Coronary artery (tissue), 2 donors: ENCODE data around the gene DDX25.

ENCODE experiments used
- DNase-seq: peaks from one replicate; pipeline ENCODE4 v3.0.0-alpha.2; 2017; ENCODE audit warnings: low spot score
- H3K27ac ChIP-seq, 2 donors: fragments of 200-600 bp; sonication (generic); one replicate each; pipeline ENCODE4 v1.5.1; 2016 to 2019
- H3K4me3 ChIP-seq: fragments of 200-600 bp; sonication (generic); 2 replicates; pipeline ENCODE4 v1.5.1; 2016; ENCODE audit warnings: mild to moderate bottlenecking, moderate library complexity
- CTCF ChIP-seq: fragments of 200-600 bp; sonication (generic); IDR thresholded peaks from one replicate; pipeline ENCODE4 v1.5.1; 2019; ENCODE audit warnings: antibody characterized with exemption

Gene DDX25

GRCh38 chr11:125959931-125960330, 55.6 kb downstream of the DDX25 start:
- no peak overlapping the region for H3K27ac ChIP-seq
- no peak overlapping the region for H3K4me3 ChIP-seq
- TF ChIP-seq CTCF: no peak
- DNase-seq: no peak

GRCh38 chr11:125960771-125961170, 56.5 kb downstream of the DDX25 start:
- TF ChIP-seq CTCF: no peak
- no peak overlapping the region for H3K4me3 ChIP-seq
- DNase-seq: no peak
- H3K27ac ChIP-seq: no peak overlapping the region

GRCh38 chr11:125967515-125967914, 63.2 kb downstream of the DDX25 start:
- TF ChIP-seq CTCF: no peak
- Histone ChIP-seq H3K4me3 (no peak overlapping the region), H3K27ac (no peak overlapping the region)
- no peak for DNase-seq

GRCh38 chr11:125968354-125968753, 64.0 kb downstream of the DDX25 start:
- Histone ChIP-seq H3K27ac (no peak overlapping the region), H3K4me3 (no peak overlapping the region)
- TF ChIP-seq CTCF: no peak
- no peak for DNase-seq

GRCh38 chr11:125971618-125972017, 67.3 kb downstream of the DDX25 start:
- no peak overlapping the region for H3K27ac ChIP-seq

GRCh38 chr11:125974284-125974683, 70.0 kb downstream of the DDX25 start:
- Histone ChIP-seq H3K4me3 (no peak overlapping the region), H3K27ac (no peak overlapping the region)
- no peak for DNase-seq
- no peak for TF ChIP-seq CTCF

More at GRCh38 chr11:125971618-125972017, 67.3 kb downstream of the DDX25 start:
- TF ChIP-seq CTCF: no peak
- H3K4me3 ChIP-seq: no peak overlapping the region
- DNase-seq: no peak

- no peak for DNase-seq
- no peak for TF ChIP-seq CTCF
- H3K27ac ChIP-seq: no peak overlapping the region
- no peak overlapping the region for H3K4me3 ChIP-seq
These were observed 71.3 kb downstream of the DDX25 start for GRCh38 chr11:125975634-125976033.
